ENCODE results near the gene SHC2. TPM values are rescaled to one million over a fixed set of nuclear protein-coding genes. Genes with fewer than 3 reads are reported as not detected.

Gene SHC2
- total RNA-seq, 1 experiment from 2014 or later: 1.1 TPM

- DNase-seq (ENCODE audit: low spot score): no peak
- ChIA-PET POLR2A (ENCODE audit: low non-redundant PET) (no interaction called here), CTCF (interaction anchor here (1.6 kb wide), 1 partner anchor 15 kb away, joined by 7 read pairs; no protein-coding TSS in a partner anchor)
- H3K36me3 ChIP-seq (ENCODE audit: insufficient read depth, low read length, poor library complexity, severe bottlenecking): no peaks in the 10 kb centered on the region
- no peak overlapping the region for H3K4me3 ChIP-seq (ENCODE audit: low read depth, low read length, poor library complexity, severe bottlenecking)
- peaks cover 6% of the 10 kb centered on the region for H3K27me3 ChIP-seq (replicated peaks; ENCODE audit: insufficient read depth, low read depth, low read length, poor library complexity)
- no peak for TF ChIP-seq EZH2 (IDR thresholded peaks at IDR 0.05; ENCODE audit: borderline replicate concordance, low read depth, low read length, poor library complexity, severe bottlenecking)
- no peak for TF ChIP-seq CTCF (conservative IDR thresholded peaks at IDR 0.05; ENCODE audit: low read depth, low read length)
- H3K4me1 ChIP-seq (ENCODE audit: insufficient read depth, low read length, poor library complexity, severe bottlenecking): no peaks in the 10 kb centered on the region
- intact Hi-C loops (cut with micrococcal nuclease; ENCODE audit: unreplicated experiment): no loop called here
- H3K27ac ChIP-seq (ENCODE audit: low read depth, low read length, poor library complexity, severe bottlenecking): no peak overlapping the region
- H3K9me3 ChIP-seq (ENCODE audit: low read depth, low read length, poor library complexity, severe bottlenecking): no peaks in the 10 kb centered on the region
- BruUV-seq (replicated peaks): no TSS peak
These were observed 30.4 kb upstream of the SHC2 start for GRCh38 chr19:491146-491741.

DNA sequence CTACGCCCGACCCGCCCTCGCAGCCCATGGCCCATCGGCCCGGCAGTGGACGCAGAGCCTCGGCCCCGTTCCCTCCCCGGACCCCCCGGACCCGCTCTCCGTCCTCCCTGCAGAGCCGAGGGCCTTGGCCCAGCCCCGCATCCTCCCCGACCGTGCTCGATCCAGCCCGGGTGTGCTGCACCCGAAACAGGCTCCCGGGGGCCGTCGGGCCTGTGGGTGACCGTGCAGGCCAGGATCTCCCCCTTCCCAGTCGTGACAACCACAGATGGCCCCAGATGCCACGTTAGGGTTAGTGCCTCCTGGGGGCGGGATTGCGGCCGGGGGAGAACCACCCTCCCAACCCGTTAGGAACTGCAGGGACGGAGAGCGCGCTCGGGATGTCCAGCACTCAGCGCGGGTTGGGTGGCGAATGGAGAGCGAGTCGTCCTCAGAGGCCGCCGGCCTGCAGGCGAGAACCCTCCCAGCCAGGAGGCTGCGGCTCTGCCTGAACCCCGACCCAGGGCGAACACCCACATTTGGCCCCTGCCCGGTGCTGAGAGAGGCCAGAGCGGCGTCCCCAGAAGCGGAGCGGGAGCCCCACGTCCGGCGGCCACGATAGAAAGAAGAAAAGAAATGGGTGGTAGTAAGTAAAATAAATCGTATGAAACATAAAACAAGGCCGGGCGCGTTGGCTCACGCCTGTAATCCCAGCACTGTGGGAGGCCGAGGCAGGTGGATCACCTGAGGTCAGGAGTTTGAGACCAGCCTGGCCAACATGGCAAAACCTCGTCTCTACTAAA lies 28.8 kb upstream of the SHC2 start:
- no peaks in the 10 kb centered on the region for H3K4me1 ChIP-seq (ENCODE audit: insufficient read depth, low read length, poor library complexity, severe bottlenecking)
- peak overlapping the region; percentile 96 for H3K27ac ChIP-seq (ENCODE audit: low read depth, low read length, poor library complexity, severe bottlenecking)
- no peak for TF ChIP-seq CTCF (conservative IDR thresholded peaks at IDR 0.05; ENCODE audit: low read depth, low read length)
- peak overlapping the region; percentile 82 for H3K4me3 ChIP-seq (ENCODE audit: low read depth, low read length, poor library complexity, severe bottlenecking)
- no peaks in the 10 kb centered on the region for H3K9me3 ChIP-seq (ENCODE audit: low read depth, low read length, poor library complexity, severe bottlenecking)
- intact Hi-C loops (cut with micrococcal nuclease; ENCODE audit: unreplicated experiment): loop anchor here (10.0 kb wide), 1 partner anchor 85 kb away; the partner anchor contains the start of gene C2CD4C
- ChIA-PET POLR2A (ENCODE audit: low non-redundant PET) (no interaction called here), CTCF (no interaction called here)
- BruUV-seq (replicated peaks): no TSS peak
- H3K36me3 ChIP-seq (ENCODE audit: insufficient read depth, low read length, poor library complexity, severe bottlenecking): no peaks in the 10 kb centered on the region
- DNase-seq (ENCODE audit: low spot score): no peak
- peaks cover 17% of the 10 kb centered on the region for H3K27me3 ChIP-seq (replicated peaks; ENCODE audit: insufficient read depth, low read depth, low read length, poor library complexity)

- intact Hi-C loops (cut with micrococcal nuclease; ENCODE audit: unreplicated experiment): loop anchor here (10.0 kb wide), 1 partner anchor 84 kb away; the partner anchor contains the start of gene C2CD4C
- H3K4me3 ChIP-seq (ENCODE audit: low read depth, low read length, poor library complexity, severe bottlenecking): peak overlapping the region; percentile 82
- DNase-seq (ENCODE audit: low spot score): peak; percentile 97
- no peaks in the 10 kb centered on the region for H3K9me3 ChIP-seq (ENCODE audit: low read depth, low read length, poor library complexity, severe bottlenecking)
- peak overlapping the region; percentile 96 for H3K27ac ChIP-seq (ENCODE audit: low read depth, low read length, poor library complexity, severe bottlenecking)
- peaks cover 21% of the 10 kb centered on the region for H3K27me3 ChIP-seq (replicated peaks; ENCODE audit: insufficient read depth, low read depth, low read length, poor library complexity)
- POLR2A ChIA-PET (ENCODE audit: low non-redundant PET): no interaction called here
- CTCF ChIA-PET: no interaction called here
- TSS peak; percentile 79 for BruUV-seq (replicated peaks)
- TF ChIP-seq EZH2 (IDR thresholded peaks at IDR 0.05; ENCODE audit: borderline replicate concordance, low read depth, low read length, poor library complexity, severe bottlenecking) (no peak), CTCF (conservative IDR thresholded peaks at IDR 0.05; ENCODE audit: low read depth, low read length) (no peak)
- no peaks in the 10 kb centered on the region for H3K4me1 ChIP-seq (ENCODE audit: insufficient read depth, low read length, poor library complexity, severe bottlenecking)
- no peaks in the 10 kb centered on the region for H3K36me3 ChIP-seq (ENCODE audit: insufficient read depth, low read length, poor library complexity, severe bottlenecking)
These were observed 27.9 kb upstream of the SHC2 start for GRCh38 chr19:488505-489417.
